IPS-20b (cell line): ENCODE results near the gene ADAMTS13.
A peak's percentile ranks its signal among the peaks of the same experiment; 100 is the strongest.
"Not testable (repeated sequence)": the region's sequence is repeated elsewhere in the genome, so short reads cannot be mapped to it uniquely, and the experiment has no call there.

Source experiments
- H3K27ac ChIP-seq: one replicate; pipeline ENCODE4 v1.5.1; 2013; ENCODE audit warnings: low read length
- H3K27me3 ChIP-seq: 2 replicates; pipeline ENCODE4 v1.6.1; 2013; ENCODE audit warnings: mild to moderate bottlenecking, low read length, inconsistent platforms; ENCODE audit not compliant: insufficient read depth
- H3K36me3 ChIP-seq: 2 replicates; pipeline ENCODE4 v1.6.1; 2013; ENCODE audit warnings: low read depth, mild to moderate bottlenecking, inconsistent platforms, low read length, moderate library complexity; ENCODE audit not compliant: insufficient read depth
- H3K4me1 ChIP-seq: 2 replicates; pipeline ENCODE4 v1.6.1; 2013; ENCODE audit warnings: mild to moderate bottlenecking, control low read depth, inconsistent platforms, low read length, moderate library complexity; ENCODE audit not compliant: insufficient read depth
- H3K4me3 ChIP-seq: 2 replicates; pipeline ENCODE4 v1.5.1; 2013; ENCODE audit warnings: mild to moderate bottlenecking, low read length, inconsistent platforms
- H3K9ac ChIP-seq: 2 replicates; pipeline ENCODE4 v1.6.1; 2013; ENCODE audit warnings: low read depth, mild to moderate bottlenecking, inconsistent platforms, low read length, moderate library complexity
- H3K9me3 ChIP-seq: 2 replicates; pipeline ENCODE4 v1.6.1; 2013; ENCODE audit warnings: mild to moderate bottlenecking, low read depth, low read length, inconsistent platforms; ENCODE audit not compliant: insufficient read depth

ADAMTS13 gene

DNA sequence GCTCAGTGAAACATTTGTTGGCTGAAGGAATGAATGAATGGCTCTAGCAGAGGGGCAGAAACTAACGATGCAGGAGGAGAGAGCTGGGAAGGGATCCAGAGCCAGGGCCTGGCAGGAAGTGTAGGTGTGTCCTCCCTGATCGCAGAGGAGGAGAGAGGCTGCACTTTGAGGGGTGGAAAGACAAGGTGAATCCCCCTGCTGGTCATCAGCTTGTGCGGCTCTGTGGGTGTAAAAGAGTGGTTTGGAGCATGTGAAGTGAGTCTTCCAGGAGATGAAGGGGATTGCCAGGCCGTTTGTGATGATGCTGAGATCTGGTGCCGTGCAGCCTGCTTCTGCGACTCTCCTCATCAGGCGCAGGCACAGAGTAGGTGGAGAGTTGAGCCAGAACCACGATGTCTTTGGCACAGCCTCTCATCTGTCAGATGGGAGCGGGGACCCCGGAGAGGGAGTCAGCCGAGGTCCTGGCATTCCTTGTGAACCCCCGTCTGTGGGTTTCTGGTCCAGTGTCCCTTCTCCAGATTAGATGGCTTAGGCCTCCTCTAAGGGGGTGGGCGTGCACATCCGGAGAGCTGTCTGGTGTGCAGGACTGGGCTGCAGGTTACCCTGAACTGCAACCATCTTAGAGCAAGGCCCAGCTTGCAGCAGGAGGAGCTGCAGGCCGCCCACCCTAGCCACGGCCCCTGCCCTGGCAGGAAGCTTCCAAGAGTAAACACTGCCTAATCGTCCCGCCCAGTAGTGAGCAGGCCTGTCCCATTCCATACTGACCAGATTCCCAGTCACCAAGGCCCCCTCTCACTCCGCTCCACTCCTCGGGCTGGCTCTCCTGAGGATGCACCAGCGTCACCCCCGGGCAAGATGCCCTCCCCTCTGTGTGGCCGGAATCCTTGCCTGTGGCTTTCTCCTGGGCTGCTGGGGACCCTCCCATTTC lies at the start of gene ADAMTS13:
Gene ADAMTS13, plus strand, starts transcription at position 753 of the 928 bp plus-strand sequence. Its CDS starts 77 bp downstream, at position 830.
- Histone ChIP-seq H3K36me3 (no peaks in the 10 kb centered on the region), H3K9ac (peak within 1 kb of the TSS; percentile 27), H3K27ac (no peak within 1 kb of the TSS), H3K4me3 (no peak within 1 kb of the TSS), H3K4me1 (peaks cover 7% of the 10 kb centered on the region), H3K27me3 (no peaks in the 10 kb centered on the region), H3K9me3 (no peaks in the 10 kb centered on the region)

DNA sequence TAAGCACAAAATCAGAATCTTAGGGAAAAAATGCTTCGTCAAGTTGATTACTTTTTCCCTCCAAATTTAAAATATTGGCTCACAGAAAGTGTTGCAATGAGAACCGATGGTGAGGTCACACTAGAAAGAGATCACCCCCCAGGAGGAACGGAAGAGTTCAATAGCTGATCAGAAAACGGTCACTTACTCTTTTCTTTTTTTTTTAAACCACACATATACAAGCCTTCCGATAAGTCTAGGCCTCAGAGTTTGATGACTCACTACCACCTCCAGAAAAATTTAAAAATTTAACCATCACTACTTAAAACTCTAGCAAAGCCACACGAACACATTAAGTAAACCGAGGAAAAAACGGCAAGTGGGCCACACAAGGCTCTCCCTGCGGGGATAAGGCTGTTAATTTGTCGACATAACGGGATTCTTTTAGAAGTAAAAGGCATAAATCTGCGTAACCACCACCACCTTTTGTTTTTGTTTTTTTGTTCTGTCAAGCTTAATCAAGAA lies 47.5 kb upstream of the ADAMTS13 start:
- H3K9me3 ChIP-seq = no peaks in the 10 kb centered on the region
- H3K27ac ChIP-seq = no peak overlapping the region
- peaks cover 4% of the 10 kb centered on the region for H3K4me1 ChIP-seq
- H3K27me3 ChIP-seq = peaks cover 11% of the 10 kb centered on the region
- H3K9ac ChIP-seq = peak overlapping the region; percentile 77
- H3K4me3 ChIP-seq = peak overlapping the region; percentile 90
- H3K36me3 ChIP-seq = peaks cover 36% of the 10 kb centered on the region

DNA sequence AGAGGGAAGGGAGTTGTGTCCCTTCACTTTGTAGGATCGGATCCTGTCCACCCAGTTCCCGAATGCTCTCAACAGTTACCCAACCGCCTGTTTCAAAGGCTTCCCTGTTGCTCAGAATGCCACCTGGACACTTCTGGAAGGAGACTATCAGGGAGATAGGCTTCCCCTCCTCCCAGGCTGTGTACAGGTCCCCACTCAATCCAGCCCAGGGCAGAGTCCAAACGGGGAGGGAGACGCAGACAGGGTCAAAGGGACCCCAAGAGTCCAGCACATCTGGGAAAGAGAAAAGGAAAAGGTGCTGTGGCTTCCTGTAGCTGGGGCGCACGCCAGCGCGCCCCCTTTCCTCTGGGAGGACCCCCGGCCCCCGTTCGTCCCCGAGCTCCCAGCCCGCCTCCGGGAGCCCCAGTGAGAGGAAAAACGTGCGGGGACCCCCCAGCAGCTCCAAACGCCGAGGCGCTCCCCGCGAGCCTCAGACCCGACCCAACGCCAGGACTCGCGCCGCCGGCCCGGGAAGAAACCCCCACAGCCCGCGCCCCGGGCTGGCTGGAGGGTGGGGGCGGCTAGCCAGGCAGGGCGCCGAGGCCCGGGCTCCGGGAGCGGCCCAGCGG lies 46.9 kb upstream of the ADAMTS13 start:
- peak overlapping the region; percentile 90 for H3K4me3 ChIP-seq

DNA sequence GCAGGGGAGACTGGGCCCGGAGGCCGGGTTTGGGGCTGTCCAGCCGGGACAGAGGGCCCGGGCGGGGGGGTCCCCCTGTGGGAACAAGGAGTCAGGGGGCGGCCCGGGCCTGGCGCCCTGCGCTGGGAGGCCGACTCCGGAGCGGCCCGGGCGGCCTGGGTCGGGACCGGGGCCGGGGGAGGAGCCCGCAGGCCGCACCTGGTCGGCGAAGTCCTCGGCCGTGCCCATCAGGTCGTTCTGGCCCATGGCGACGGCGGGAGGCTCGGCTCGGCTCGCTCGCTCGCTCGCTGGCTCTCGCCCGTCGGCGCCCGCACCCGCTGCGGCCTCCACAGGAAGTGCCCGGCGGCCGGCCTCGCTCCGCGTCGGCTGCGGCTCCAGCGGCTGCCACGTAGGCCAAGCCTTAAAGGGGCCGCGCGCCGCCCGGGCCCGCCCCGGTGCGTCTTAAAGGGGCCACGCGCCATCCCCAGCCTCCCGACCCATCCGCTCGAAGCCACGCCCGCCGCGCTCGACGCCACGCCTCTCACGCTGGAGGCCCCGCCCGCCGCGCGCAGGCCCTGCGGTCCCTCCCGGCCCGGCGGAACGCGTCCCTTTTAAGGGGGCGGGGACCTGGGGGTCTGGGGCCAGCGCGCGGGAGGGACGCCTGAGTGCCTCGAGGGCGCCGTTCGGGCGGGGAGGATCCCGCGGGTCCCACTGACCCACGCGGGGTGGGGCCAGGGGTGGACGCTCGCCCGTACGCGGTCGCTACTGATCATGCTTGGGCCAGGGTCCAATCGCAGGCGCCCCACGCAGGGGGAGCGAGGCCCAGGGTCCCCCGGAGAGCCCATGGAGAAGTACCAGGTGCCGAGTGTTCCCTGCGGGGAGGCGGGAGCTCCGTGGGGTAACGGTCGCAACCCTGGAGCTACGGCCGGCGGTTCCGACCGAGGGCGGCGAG lies 46.2 kb upstream of the ADAMTS13 start, which contains the start of the genes STKLD1 and SURF4:
Gene STKLD1, plus strand, starts transcription at position 643 of the 931 bp plus-strand sequence. Its CDS starts 108 bp downstream, at position 751.
Gene SURF4, minus strand, starts transcription at position 337 of the 931 bp plus-strand sequence. Its CDS starts 91 bp downstream, at position 246.
- no peaks in the 10 kb centered on the region for H3K9me3 ChIP-seq
- H3K4me1 ChIP-seq = peaks cover 4% of the 10 kb centered on the region
- peak within 1 kb of the TSS; percentile 90 for H3K4me3 ChIP-seq
- H3K27ac ChIP-seq = no peak within 1 kb of the TSS
- peaks cover 11% of the 10 kb centered on the region for H3K27me3 ChIP-seq
- peak within 1 kb of the TSS; percentile 77 for H3K9ac ChIP-seq
- H3K36me3 ChIP-seq = peaks cover 22% of the 10 kb centered on the region

More for the DNA sequence above, 46.9 kb upstream of the ADAMTS13 start:
- Histone ChIP-seq H3K27ac (no peak overlapping the region), H3K4me1 (peaks cover 4% of the 10 kb centered on the region), H3K36me3 (peaks cover 30% of the 10 kb centered on the region), H3K9me3 (no peaks in the 10 kb centered on the region), H3K27me3 (peaks cover 11% of the 10 kb centered on the region), H3K9ac (peak overlapping the region; percentile 77)

DNA sequence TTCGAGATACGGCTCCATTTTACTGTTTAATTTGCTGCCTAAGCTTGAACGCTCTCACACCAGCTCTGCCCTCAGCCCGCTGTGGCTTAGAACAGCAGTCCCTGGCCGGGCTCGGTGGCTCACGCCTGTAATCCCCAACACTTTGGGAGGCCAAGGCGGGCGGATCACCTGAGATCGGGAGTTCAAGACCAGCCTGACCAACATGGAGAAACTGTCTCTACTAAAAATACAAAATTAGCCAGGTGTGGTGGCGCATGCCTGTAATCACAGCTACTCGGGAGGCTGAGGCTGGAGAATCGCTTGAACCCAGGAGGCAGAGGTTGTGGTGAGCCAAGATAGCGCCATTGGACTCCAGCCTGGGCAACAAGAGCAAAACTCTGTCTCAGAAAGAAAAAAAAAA lies 44.9 kb upstream of the ADAMTS13 start:
- Histone ChIP-seq H3K27me3 (peaks cover 11% of the 10 kb centered on the region), H3K36me3 (peaks cover 12% of the 10 kb centered on the region)
- not testable (repeated sequence) for H3K9ac ChIP-seq, H3K9me3 ChIP-seq, H3K27ac ChIP-seq, H3K4me1 ChIP-seq, H3K4me3 ChIP-seq

DNA sequence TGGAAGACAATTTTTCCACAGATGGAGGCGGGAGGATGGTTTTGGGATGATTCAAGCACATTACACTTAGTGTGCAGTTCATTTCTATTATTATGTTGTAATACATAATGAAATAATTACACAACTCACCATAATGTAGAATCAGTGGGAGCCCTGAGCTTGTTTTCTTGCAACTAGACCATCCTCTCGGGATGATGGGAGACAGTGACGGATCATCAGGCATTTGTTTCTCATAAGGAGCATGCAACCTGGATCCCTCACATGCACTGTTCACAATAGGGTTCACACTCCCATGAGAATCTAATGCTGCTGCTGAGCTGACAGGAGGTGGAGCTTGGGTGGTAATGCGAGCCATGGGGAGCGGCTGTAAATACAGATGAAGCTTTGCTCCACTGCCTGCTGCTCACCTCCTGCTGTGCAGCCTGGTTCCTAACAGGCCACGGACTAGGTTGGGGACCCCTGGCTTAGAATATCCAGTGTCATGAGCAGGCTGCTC lies 44.4 kb upstream of the ADAMTS13 start:
- H3K27me3 ChIP-seq = peaks cover 11% of the 10 kb centered on the region
- H3K9ac ChIP-seq = no peak overlapping the region
- peaks cover 7% of the 10 kb centered on the region for H3K36me3 ChIP-seq
- H3K27ac ChIP-seq = no peak overlapping the region
- H3K9me3 ChIP-seq = no peaks in the 10 kb centered on the region
- H3K4me3 ChIP-seq = no peak overlapping the region
- H3K4me1 ChIP-seq = peaks cover 4% of the 10 kb centered on the region

DNA sequence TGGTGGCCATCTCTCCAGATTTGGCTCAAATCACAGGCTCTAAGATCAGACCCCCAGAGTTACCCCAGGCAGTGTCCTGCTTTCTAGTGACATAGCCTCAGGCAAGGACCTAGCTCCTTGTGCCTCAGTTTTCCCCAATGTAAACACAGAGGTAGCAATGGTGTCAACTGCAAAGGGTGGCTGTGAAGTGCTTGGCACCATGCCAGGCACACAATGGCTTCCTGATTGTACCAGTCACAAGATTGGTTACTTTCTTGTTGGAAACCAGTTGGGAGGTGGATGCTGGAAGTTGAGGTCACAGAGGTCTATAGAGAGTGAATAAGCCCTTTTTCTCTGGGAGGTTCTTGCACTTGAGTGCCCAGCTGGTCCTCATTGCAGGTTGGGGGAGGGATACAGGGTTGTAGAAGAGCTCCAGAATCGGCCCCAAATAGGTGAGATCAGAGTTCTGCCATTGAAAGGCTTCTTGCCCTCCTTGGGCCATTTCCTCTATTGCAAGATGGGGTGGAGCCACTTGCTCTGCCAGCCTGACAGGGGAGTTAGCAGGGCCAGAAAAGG lies 43.7 kb upstream of the ADAMTS13 start:
- Histone ChIP-seq H3K4me1 (peaks cover 4% of the 10 kb centered on the region; the same call in 1 of the 2 replicates), H3K27ac (no peak overlapping the region), H3K9ac (no peak overlapping the region), H3K9me3 (no peaks in the 10 kb centered on the region), H3K27me3 (peaks cover 11% of the 10 kb centered on the region), H3K4me3 (no peak overlapping the region), H3K36me3 (no peaks in the 10 kb centered on the region; the same call in 1 of the 2 replicates)

DNA sequence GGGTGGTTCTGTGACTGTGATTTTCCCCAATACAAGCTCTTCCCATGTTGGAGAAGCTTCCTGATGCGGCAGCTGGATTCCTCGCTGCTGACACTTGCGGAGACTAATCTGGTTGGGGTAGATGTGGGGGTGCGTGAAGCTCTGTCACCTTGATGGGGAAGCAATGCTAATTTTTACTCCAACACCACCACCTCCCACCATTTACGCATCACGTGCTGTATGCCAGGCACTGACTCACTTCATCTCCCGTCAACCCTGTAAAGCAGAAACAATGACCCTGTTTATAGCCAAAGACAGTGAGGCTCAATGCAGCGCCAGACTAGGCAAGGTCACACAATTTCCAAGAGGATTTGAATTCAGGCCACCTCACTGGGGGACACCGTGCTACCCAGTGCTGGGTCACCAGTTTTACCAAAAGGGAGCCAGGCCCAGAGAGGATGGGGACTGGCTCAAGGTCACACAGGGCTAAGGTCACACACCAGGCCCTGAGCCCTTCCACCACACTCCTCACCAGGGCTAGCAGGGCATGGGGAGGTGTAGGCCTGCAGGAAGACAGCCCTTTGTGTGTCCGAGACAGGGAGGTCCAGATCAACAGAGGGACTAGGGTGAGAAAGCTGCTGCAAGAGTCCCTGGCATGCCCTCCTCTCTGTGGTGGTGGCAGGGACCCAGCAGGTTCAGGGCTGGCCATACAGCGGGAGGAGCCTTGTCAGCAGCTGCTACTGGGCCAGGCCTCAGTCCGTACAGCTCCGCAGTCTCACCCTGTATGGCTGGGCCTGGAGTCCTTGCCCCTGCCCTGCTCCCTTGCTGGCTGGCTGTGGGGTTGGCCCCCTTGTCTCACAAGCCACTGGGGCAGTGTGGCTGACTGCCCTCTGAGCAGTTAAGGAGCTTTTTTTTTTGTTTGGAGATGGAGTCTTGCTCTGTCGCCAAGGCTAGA lies 42.7 kb upstream of the ADAMTS13 start:
- Histone ChIP-seq H3K27ac (no peak overlapping the region), H3K4me3 (no peak overlapping the region), H3K36me3 (no peaks in the 10 kb centered on the region), H3K4me1 (peaks cover 4% of the 10 kb centered on the region; the same call in 1 of the 2 replicates), H3K9ac (no peak overlapping the region), H3K9me3 (no peaks in the 10 kb centered on the region), H3K27me3 (peaks cover 11% of the 10 kb centered on the region)

DNA sequence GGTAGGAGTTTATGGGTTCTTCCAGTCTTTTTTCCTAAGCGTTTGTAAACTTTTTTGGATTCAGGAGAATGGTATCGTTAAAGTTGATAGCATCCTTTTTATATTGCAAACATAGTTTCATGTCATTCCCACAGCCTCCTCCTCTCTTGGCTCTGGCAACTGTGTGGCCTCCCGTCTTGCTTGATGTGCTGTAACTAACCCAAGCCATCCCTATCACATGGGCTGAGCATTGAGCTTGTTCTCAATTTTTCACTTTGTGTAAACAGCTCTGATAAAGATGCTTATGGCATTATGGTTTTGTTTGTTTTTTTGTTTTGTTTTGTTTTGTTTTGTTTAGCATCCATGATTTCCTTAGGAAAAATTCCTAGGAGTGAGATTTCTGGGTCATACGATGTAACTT lies 41.4 kb upstream of the ADAMTS13 start:
- no peaks in the 10 kb centered on the region for H3K36me3 ChIP-seq
- H3K27me3 ChIP-seq = peaks cover 11% of the 10 kb centered on the region
- H3K4me3 ChIP-seq = no peak overlapping the region
- no peak overlapping the region for H3K9ac ChIP-seq
- H3K9me3 ChIP-seq = no peaks in the 10 kb centered on the region
- H3K4me1 ChIP-seq = no peaks in the 10 kb centered on the region
- H3K27ac ChIP-seq = no peak overlapping the region
